SK-N-SH (cell line): ENCODE data around the gene MAG. TPM values are rescaled to one million over a fixed set of nuclear protein-coding genes. Genes with fewer than 3 reads are reported as not detected.

Source experiments
- CTCF ChIA-PET: fragments of 300-600, 350-600 bp; formaldehyde crosslinking; extraction: SDS; loops from one replicate; lab custom pipeline; 2021; lab: Yijun Ruan, JAX
- POLR2A ChIA-PET: fragments of 350-600 bp; sonication (Branson Sonifier 250); formaldehyde crosslinking; extraction: SDS; loops from one replicate; lab custom pipeline; 2020; ENCODE audit warnings: antibody characterized with exemption, inconsistent platforms; lab: Yijun Ruan, JAX
- DNase-seq: peaks from one replicate; pipeline ENCODE4 v3.0.0; 2012
- H2AFZ ChIP-seq: fragments of 200-600 bp; sonication (generic); 2 replicates; pipeline ENCODE4 v1.8.1; 2016; ENCODE audit warnings: antibody characterized with exemption, mild to moderate bottlenecking, low read depth
- H3F3A ChIP-seq: fragments of 200-600 bp; sonication (generic); replicated peaks from 2 replicates; pipeline ENCODE3; 2016; ENCODE audit warnings: antibody characterized with exemption, mild to moderate bottlenecking; ENCODE audit not compliant: insufficient read depth
- H3K27ac ChIP-seq, 2 experiments: fragments of 200-500 bp in 1 of 2; fragments of 200-600 bp in 1 of 2; sonication (Bioruptor generic) in 1 of 2; sonication (generic), shearing (Covaris generic) in 1 of 2; 2 replicates each; pipeline versions ENCODE4 v1.5.1 to v1.6.1; 2014 to 2016; ENCODE audit warnings: low read depth in 2 of 2, inconsistent platforms in 1 of 2, low read length in 1 of 2, mild to moderate bottlenecking in 1 of 2, mixed read lengths in 1 of 2
- H3K27me3 ChIP-seq: fragments of 200-600 bp; sonication (generic), shearing (Covaris generic); 2 replicates; pipeline ENCODE4 v1.6.1; 2016; ENCODE audit warnings: mixed run types; ENCODE audit not compliant: insufficient read depth
- H3K36me3 ChIP-seq, 2 experiments: fragments of 200-500 bp in 1 of 2; fragments of 200-600 bp in 1 of 2; sonication (Bioruptor generic) in 1 of 2; sonication (generic) in 1 of 2; replicated peaks in 1 of 2; 2 replicates each; pipeline versions ENCODE3 to v1.5.1; 2014 to 2016; ENCODE audit warnings: low read length in 1 of 2, mild to moderate bottlenecking in 1 of 2; ENCODE audit not compliant: insufficient read depth in 2 of 2, control insufficient read depth in 1 of 2
- H3K4me1 ChIP-seq, 2 experiments: fragments of 200-500 bp in 1 of 2; fragments of 200-600 bp in 1 of 2; sonication (Bioruptor generic) in 1 of 2; sonication (generic), shearing (Covaris generic) in 1 of 2; 2 replicates each; pipeline versions ENCODE4 v1.5.1 to v1.6.1; 2014 to 2016; ENCODE audit warnings: low read depth in 1 of 2, low read length in 1 of 2, mixed run types in 1 of 2; ENCODE audit not compliant: insufficient read depth in 2 of 2, control insufficient read depth in 1 of 2
- H3K4me2 ChIP-seq: fragments of 200-600 bp; sonication (generic), shearing (Covaris generic); 2 replicates; pipeline ENCODE4 v1.6.1; 2017; ENCODE audit warnings: mixed run types
- H3K4me3 ChIP-seq, 2 experiments: fragments of 200-500 bp in 1 of 2; fragments of 200-600 bp in 1 of 2; sonication (Bioruptor generic) in 1 of 2; sonication (generic), shearing (Covaris generic) in 1 of 2; 2 replicates each; pipeline versions ENCODE4 v1.5.1 to v1.8.1; 2014 to 2016; ENCODE audit warnings: low read depth in 2 of 2, inconsistent platforms in 1 of 2, low read length in 1 of 2, mild to moderate bottlenecking in 1 of 2, mixed read lengths in 1 of 2, moderate library complexity in 1 of 2
- H3K79me2 ChIP-seq: fragments of 200-600 bp; sonication (generic); 2 replicates; pipeline ENCODE4 v1.8.1; 2017; ENCODE audit warnings: mild to moderate bottlenecking; ENCODE audit not compliant: insufficient read depth
- H3K9ac ChIP-seq: fragments of 200-600 bp; sonication (generic); 2 replicates; pipeline ENCODE4 v1.6.1; 2017; ENCODE audit warnings: mixed run types
- H3K9me2 ChIP-seq: fragments of 200-600 bp; sonication (generic); 2 replicates; pipeline ENCODE4 v1.6.1; 2017; ENCODE audit warnings: mixed run types
- H3K9me3 ChIP-seq: fragments of 200-600 bp; sonication (generic); 2 replicates; pipeline ENCODE4 v1.6.1; 2017; ENCODE audit warnings: mixed run types, mild to moderate bottlenecking, moderate library complexity
- H4K20me1 ChIP-seq: fragments of 200-600 bp; sonication (generic); 2 replicates; pipeline ENCODE4 v1.6.1; 2017; ENCODE audit warnings: mild to moderate bottlenecking, mixed run types; ENCODE audit not compliant: insufficient read depth
- ELF1 ChIP-seq: IDR thresholded peaks from 2 replicates; pipeline ENCODE4 v1.4.0; 2012
- EZH2phosphoT487 ChIP-seq: fragments of 200-600 bp; sonication (generic); IDR thresholded peaks from 2 replicates; pipeline ENCODE4 v1.6.1; 2017; ENCODE audit warnings: low read depth, mixed run types, mild to moderate bottlenecking, antibody characterized with exemption, moderate library complexity, borderline replicate concordance
- FOXM1 ChIP-seq: IDR thresholded peaks from 2 replicates; pipeline ENCODE4 v1.4.0; 2012; ENCODE audit warnings: low read depth, mild to moderate bottlenecking
- GABPA ChIP-seq: IDR thresholded peaks from 2 replicates; pipeline ENCODE4 v1.4.0; 2012; ENCODE audit warnings: low read depth, mild to moderate bottlenecking
- MAX ChIP-seq: IDR thresholded peaks from 2 replicates; pipeline ENCODE4 v1.4.0; 2012; ENCODE audit warnings: low read depth
- MXI1 ChIP-seq: IDR thresholded peaks from 2 replicates; pipeline ENCODE4 v1.6.1; 2012; ENCODE audit warnings: mild to moderate bottlenecking, low read depth, low read length, improper control_type of control experiment
- NFIC ChIP-seq: IDR thresholded peaks from 2 replicates; pipeline ENCODE4 v1.4.0; 2012; ENCODE audit warnings: borderline replicate concordance
- PBX3 ChIP-seq: IDR thresholded peaks from 2 replicates; pipeline ENCODE4; 2012
- POLR2AphosphoS5 ChIP-seq: IDR thresholded peaks from 2 replicates; pipeline ENCODE4 v1.6.1; 2012; ENCODE audit warnings: low read depth, low read length
- RAD21 ChIP-seq: IDR thresholded peaks from 2 replicates; pipeline ENCODE4 v1.6.1; 2012; ENCODE audit warnings: mild to moderate bottlenecking, low read length
- RFX5 ChIP-seq: IDR thresholded peaks from 2 replicates; pipeline ENCODE4 v1.6.1; 2012; ENCODE audit warnings: mild to moderate bottlenecking, improper control_type of control experiment, low read length
- SIN3A ChIP-seq: IDR thresholded peaks from 2 replicates; pipeline ENCODE4 v1.6.1; 2012; ENCODE audit warnings: low read depth, mild to moderate bottlenecking, low read length, moderate library complexity, borderline replicate concordance
- TAF1 ChIP-seq: IDR thresholded peaks from 2 replicates; pipeline ENCODE4 v1.6.1; 2012; ENCODE audit warnings: low read depth, mild to moderate bottlenecking, low read length, moderate library complexity, borderline replicate concordance
- TEAD4 ChIP-seq: IDR thresholded peaks from 2 replicates; pipeline ENCODE4 v1.4.0; 2012; ENCODE audit warnings: mild to moderate bottlenecking, borderline replicate concordance; ENCODE audit not compliant: insufficient read depth
- USF1 ChIP-seq: IDR thresholded peaks from 2 replicates; pipeline ENCODE4 v1.4.0; 2012; ENCODE audit warnings: low read depth, borderline replicate concordance
- USF2 ChIP-seq: fragments of 150-350 bp; IDR thresholded peaks from 2 replicates; pipeline ENCODE4 v1.6.1; 2017; ENCODE audit warnings: antibody characterized with exemption, low read length, low read depth, borderline replicate concordance
- YY1 ChIP-seq: IDR thresholded peaks from 2 replicates; pipeline ENCODE4 v1.4.0; 2012; ENCODE audit warnings: low read depth, mild to moderate bottlenecking
- WGBS: methylation state at CpG from one replicate; pipeline ENCODE4 v1.1.6; 2017; ENCODE audit warnings: low lambda C conversion rate; 5-methylcytosine and 5-hydroxymethylcytosine counted together
- polyA plus RNA-seq, 3 experiments: library from polyadenylated mRNA; depleted of rRNA; stranded (reverse); fragments of >200 nt; gene quantifications; 2 replicates each; pipeline ENCODE4 v1.2.3, GENCODE V29; 2012

The MAG gene
- polyA plus RNA-seq, 1 of the 3 experiments (the other 2 are of a cell fraction) = not detected

GRCh38 chr19:35349614-35350521, 57.9 kb downstream of the MAG start:
- WGBS = 20% methylated on average over 11 of the region's 17 CpGs
- Histone ChIP-seq H4K20me1 (no peaks in the 10 kb centered on the region), H3K9me3 (no peaks in the 10 kb centered on the region), H3K4me3 (no peak overlapping the region), H3K9ac (no peak overlapping the region), H3K27me3 (peaks cover 81% of the 10 kb centered on the region), H3K4me1 (no peaks in the 10 kb centered on the region), H3K9me2 (no peaks in the 10 kb centered on the region), H3F3A (no peaks in the 10 kb centered on the region), H3K36me3 (no peaks in the 10 kb centered on the region), H3K4me2 (no peak overlapping the region), H3K27ac (no peak overlapping the region), H3K79me2 (no peaks in the 10 kb centered on the region), H2AFZ (no peak overlapping the region)
- no peak for DNase-seq
- POLR2A ChIA-PET = no interaction called here
- TF ChIP-seq GABPA = no peak
- no peak for TF ChIP-seq TEAD4
- TF ChIP-seq YY1 = no peak
- TF ChIP-seq NFIC = no peak
- no peak for TF ChIP-seq RFX5
- TF ChIP-seq SIN3A = no peak
- no peak for TF ChIP-seq TAF1
- no peak for TF ChIP-seq USF1
- no peak for TF ChIP-seq RAD21
- TF ChIP-seq PBX3 = no peak
- no peak for TF ChIP-seq MXI1
- CTCF ChIA-PET = interaction anchor here (0.7 to 3.3 kb wide), 6 partner anchors 37 to 160 kb away, joined by 3 to 16 read pairs (median 3); no protein-coding TSS in a partner anchor

GRCh38 chr19:35350591-35350990, 58.6 kb downstream of the MAG start:
- Histone ChIP-seq H3K79me2 (no peaks in the 10 kb centered on the region), H3K4me3 (no peak overlapping the region), H3F3A (no peaks in the 10 kb centered on the region), H3K9ac (no peak overlapping the region), H3K27ac (no peak overlapping the region), H3K9me3 (no peaks in the 10 kb centered on the region), H3K36me3 (no peaks in the 10 kb centered on the region), H3K4me1 (no peaks in the 10 kb centered on the region), H4K20me1 (no peaks in the 10 kb centered on the region), H3K4me2 (no peak overlapping the region), H3K27me3 (peaks cover 80% of the 10 kb centered on the region), H2AFZ (no peak overlapping the region), H3K9me2 (no peaks in the 10 kb centered on the region)
- ChIA-PET POLR2A (no interaction called here), CTCF (interaction anchor here (1.2 kb wide), 1 partner anchor 145 kb away, joined by 9 read pairs; no protein-coding TSS in a partner anchor)
- no peak for DNase-seq
- TF ChIP-seq FOXM1 (no peak), ELF1 (no peak), EZH2phosphoT487 (no peak), MAX (no peak), RAD21 (no peak), POLR2AphosphoS5 (no peak), USF2 (no peak), TAF1 (no peak), USF1 (no peak)
- WGBS = 20% methylated on average over 2 of the region's 7 CpGs
